Ishikawa (cell line): ENCODE results near the gene APOL2.

Source experiments
- CEBPB ChIP-seq: IDR thresholded peaks from 2 replicates; pipeline ENCODE4 v1.6.1; 2012
- RAD21 ChIP-seq: IDR thresholded peaks from 2 replicates; pipeline ENCODE4 v1.6.1; 2012; ENCODE audit warnings: low read depth
- TAF1 ChIP-seq: IDR thresholded peaks from 2 replicates; pipeline ENCODE4 v1.6.1; 2012; ENCODE audit warnings: low read depth, mild to moderate bottlenecking
- TCF12 ChIP-seq: IDR thresholded peaks from 2 replicates; pipeline ENCODE4 v1.6.1; 2012; ENCODE audit warnings: low read depth
- TEAD4 ChIP-seq: IDR thresholded peaks from 2 replicates; pipeline ENCODE4 v1.6.1; 2012
- ZBTB7A ChIP-seq: IDR thresholded peaks from 2 replicates; pipeline ENCODE4 v1.6.1; 2012; ENCODE audit warnings: low read depth
- TF ChIP-seq, protein P1 (sequence below): IDR thresholded peaks from 2 replicates; pipeline ENCODE4 v1.6.1; 2012
- TF ChIP-seq, protein P2 (sequence below): IDR thresholded peaks from 2 replicates; pipeline ENCODE4 v1.6.1; 2012
- TF ChIP-seq, protein P3 (sequence below): IDR thresholded peaks from 2 replicates; pipeline ENCODE4 v1.6.1; 2012; ENCODE audit warnings: low read depth, mild to moderate bottlenecking

DNA sequence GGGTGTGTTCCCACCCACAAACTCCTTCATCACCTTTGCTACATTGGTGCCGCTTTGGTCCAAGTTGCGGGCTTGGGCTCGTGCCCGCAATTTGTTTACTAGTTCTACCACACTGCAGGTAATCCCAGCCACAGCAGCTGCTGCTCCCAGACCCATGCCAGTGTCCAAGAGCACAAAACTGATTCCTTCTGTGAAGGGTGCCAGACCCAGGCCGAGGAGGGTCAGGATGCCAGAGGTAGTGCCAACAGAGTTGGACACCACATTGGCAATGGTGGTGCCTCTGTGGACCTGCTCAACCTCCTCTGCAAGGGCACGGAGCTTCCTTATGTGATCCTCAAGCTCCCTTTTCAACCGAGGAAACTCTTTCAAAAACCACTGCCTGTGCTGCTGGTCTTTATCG lies 11.5 kb downstream of the APOL2 start:
- TF ChIP-seq RAD21 = no peak
- no peak for TF ChIP-seq TEAD4
- no peak for TF ChIP-seq TAF1
- TF ChIP-seq ZBTB7A = no peak
- TF ChIP-seq, protein P1, sequence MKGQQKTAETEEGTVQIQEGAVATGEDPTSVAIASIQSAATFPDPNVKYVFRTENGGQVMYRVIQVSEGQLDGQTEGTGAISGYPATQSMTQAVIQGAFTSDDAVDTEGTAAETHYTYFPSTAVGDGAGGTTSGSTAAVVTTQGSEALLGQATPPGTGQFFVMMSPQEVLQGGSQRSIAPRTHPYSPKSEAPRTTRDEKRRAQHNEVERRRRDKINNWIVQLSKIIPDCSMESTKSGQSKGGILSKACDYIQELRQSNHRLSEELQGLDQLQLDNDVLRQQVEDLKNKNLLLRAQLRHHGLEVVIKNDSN = no peak
- no peak for TF ChIP-seq CEBPB
- no peak for TF ChIP-seq TCF12
- TF ChIP-seq, protein P2, sequence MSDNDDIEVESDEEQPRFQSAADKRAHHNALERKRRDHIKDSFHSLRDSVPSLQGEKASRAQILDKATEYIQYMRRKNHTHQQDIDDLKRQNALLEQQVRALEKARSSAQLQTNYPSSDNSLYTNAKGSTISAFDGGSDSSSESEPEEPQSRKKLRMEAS = no peak
- TF ChIP-seq, protein P3, sequence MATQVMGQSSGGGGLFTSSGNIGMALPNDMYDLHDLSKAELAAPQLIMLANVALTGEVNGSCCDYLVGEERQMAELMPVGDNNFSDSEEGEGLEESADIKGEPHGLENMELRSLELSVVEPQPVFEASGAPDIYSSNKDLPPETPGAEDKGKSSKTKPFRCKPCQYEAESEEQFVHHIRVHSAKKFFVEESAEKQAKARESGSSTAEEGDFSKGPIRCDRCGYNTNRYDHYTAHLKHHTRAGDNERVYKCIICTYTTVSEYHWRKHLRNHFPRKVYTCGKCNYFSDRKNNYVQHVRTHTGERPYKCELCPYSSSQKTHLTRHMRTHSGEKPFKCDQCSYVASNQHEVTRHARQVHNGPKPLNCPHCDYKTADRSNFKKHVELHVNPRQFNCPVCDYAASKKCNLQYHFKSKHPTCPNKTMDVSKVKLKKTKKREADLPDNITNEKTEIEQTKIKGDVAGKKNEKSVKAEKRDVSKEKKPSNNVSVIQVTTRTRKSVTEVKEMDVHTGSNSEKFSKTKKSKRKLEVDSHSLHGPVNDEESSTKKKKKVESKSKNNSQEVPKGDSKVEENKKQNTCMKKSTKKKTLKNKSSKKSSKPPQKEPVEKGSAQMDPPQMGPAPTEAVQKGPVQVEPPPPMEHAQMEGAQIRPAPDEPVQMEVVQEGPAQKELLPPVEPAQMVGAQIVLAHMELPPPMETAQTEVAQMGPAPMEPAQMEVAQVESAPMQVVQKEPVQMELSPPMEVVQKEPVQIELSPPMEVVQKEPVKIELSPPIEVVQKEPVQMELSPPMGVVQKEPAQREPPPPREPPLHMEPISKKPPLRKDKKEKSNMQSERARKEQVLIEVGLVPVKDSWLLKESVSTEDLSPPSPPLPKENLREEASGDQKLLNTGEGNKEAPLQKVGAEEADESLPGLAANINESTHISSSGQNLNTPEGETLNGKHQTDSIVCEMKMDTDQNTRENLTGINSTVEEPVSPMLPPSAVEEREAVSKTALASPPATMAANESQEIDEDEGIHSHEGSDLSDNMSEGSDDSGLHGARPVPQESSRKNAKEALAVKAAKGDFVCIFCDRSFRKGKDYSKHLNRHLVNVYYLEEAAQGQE = no peak
